ENCODE measurements around the gene PLCL2.

PLCL2 gene

GRCh38 chr3:16994854-16995525 is 110.2 kb downstream of the PLCL2 start:
- no peak for TF ChIP-seq CTCF (IDR thresholded peaks at IDR 0.05; ENCODE audit: low read depth, low read length, missing control alignments)
- H3K4me3 ChIP-seq (ENCODE audit: low read depth, low read length) = no peak overlapping the region
- in situ Hi-C loops (cut with HindIII; ENCODE audit: low sequenced_read_pairs) = loop anchor here (5.0 kb wide), 1 partner anchor 73 kb away; no protein-coding TSS in a partner anchor
- DNase-seq (ENCODE audit: low read depth) = no peak

GRCh38 chr3:16995601-16996000 is 110.8 kb downstream of the PLCL2 start:
- no peak overlapping the region for H3K4me3 ChIP-seq (ENCODE audit: low read depth, low read length)
- DNase-seq (ENCODE audit: low read depth) = no peak
- in situ Hi-C loops (cut with HindIII; ENCODE audit: low sequenced_read_pairs) = no loop called here
- no peak for TF ChIP-seq CTCF (IDR thresholded peaks at IDR 0.05; ENCODE audit: low read depth, low read length, missing control alignments)

- in situ Hi-C loops (cut with HindIII; ENCODE audit: low sequenced_read_pairs) = no loop called here
- no peak for TF ChIP-seq CTCF (IDR thresholded peaks at IDR 0.05; ENCODE audit: low read depth, low read length, missing control alignments)
- no peak overlapping the region for H3K4me3 ChIP-seq (ENCODE audit: low read depth, low read length)
- DNase-seq (ENCODE audit: low read depth) = no peak
These were observed 113.6 kb downstream of the PLCL2 start for GRCh38 chr3:16998236-16998923.

- TF ChIP-seq CTCF (IDR thresholded peaks at IDR 0.05; ENCODE audit: low read depth, low read length, missing control alignments) = no peak
These were observed 114.4 kb downstream of the PLCL2 start for GRCh38 chr3:16999161-16999560.

GRCh38 chr3:16999871-17000270 is 115.1 kb downstream of the PLCL2 start:
- no peak for TF ChIP-seq CTCF (IDR thresholded peaks at IDR 0.05; ENCODE audit: low read depth, low read length, missing control alignments)
- H3K4me3 ChIP-seq (ENCODE audit: low read depth, low read length) = no peak overlapping the region
- in situ Hi-C loops (cut with HindIII; ENCODE audit: low sequenced_read_pairs) = no loop called here
- DNase-seq (ENCODE audit: low read depth) = no peak

More at GRCh38 chr3:16999161-16999560, 114.4 kb downstream of the PLCL2 start:
- no peak for DNase-seq (ENCODE audit: low read depth)
- H3K4me3 ChIP-seq (ENCODE audit: low read depth, low read length) = no peak overlapping the region
- in situ Hi-C loops (cut with HindIII; ENCODE audit: low sequenced_read_pairs) = no loop called here

GRCh38 chr3:17003457-17003856 is 118.7 kb downstream of the PLCL2 start:
- TF ChIP-seq CTCF (IDR thresholded peaks at IDR 0.05; ENCODE audit: low read depth, low read length, missing control alignments) = no peak
- no peak overlapping the region for H3K4me3 ChIP-seq (ENCODE audit: low read depth, low read length)
- in situ Hi-C loops (cut with HindIII; ENCODE audit: low sequenced_read_pairs) = no loop called here
- no peak for DNase-seq (ENCODE audit: low read depth)
